H9 (cell line): ENCODE results near the gene PXYLP1. TPM values are rescaled to one million over a fixed set of nuclear protein-coding genes. Genes with fewer than 3 reads are reported as not detected.

Experiments
- DNase-seq: peaks from one replicate; pipeline ENCODE4 v3.0.0-alpha.2; 2017
- H2AFZ ChIP-seq: one replicate; pipeline ENCODE4 v1.6.1; 2013; ENCODE audit warnings: mild to moderate bottlenecking, low read length, control low read depth, moderate library complexity
- H2AK5ac ChIP-seq: 2 replicates; pipeline ENCODE4 v1.6.1; 2013; ENCODE audit warnings: low read length, control low read depth, mixed read lengths; ENCODE audit not compliant: insufficient read length
- H2BK120ac ChIP-seq: one replicate; pipeline ENCODE4 v1.6.1; 2013; ENCODE audit warnings: low read depth, mild to moderate bottlenecking, low read length, control low read depth, inconsistent platforms; ENCODE audit not compliant: poor library complexity, severe bottlenecking
- H2BK12ac ChIP-seq: 2 replicates; pipeline ENCODE4 v1.6.1; 2013; ENCODE audit warnings: low read length, control low read depth, mixed read lengths, low read depth; ENCODE audit not compliant: insufficient read length
- H2BK15ac ChIP-seq: 2 replicates; pipeline ENCODE4 v1.6.1; 2013; ENCODE audit warnings: low read depth, low read length, control low read depth
- H2BK20ac ChIP-seq: one replicate; pipeline ENCODE4 v1.6.1; 2013; ENCODE audit warnings: low read depth, mild to moderate bottlenecking, low read length, control low read depth, inconsistent platforms; ENCODE audit not compliant: poor library complexity, severe bottlenecking
- H2BK5ac ChIP-seq: 2 replicates; pipeline ENCODE4 v1.6.1; 2013; ENCODE audit warnings: low read length, control low read depth, mixed read lengths; ENCODE audit not compliant: insufficient read length
- H3K14ac ChIP-seq: 2 replicates; pipeline ENCODE4 v1.6.1; 2013; ENCODE audit warnings: low read length, control low read depth; ENCODE audit not compliant: insufficient read depth
- H3K18ac ChIP-seq: 2 replicates; pipeline ENCODE4 v1.6.1; 2013; ENCODE audit warnings: low read depth, mild to moderate bottlenecking, mixed read lengths, low read length, control low read depth; ENCODE audit not compliant: insufficient read length
- H3K23ac ChIP-seq: 2 replicates; pipeline ENCODE4 v1.6.1; 2013; ENCODE audit warnings: low read length, control low read depth, mixed read lengths, low read depth; ENCODE audit not compliant: insufficient read length
- H3K23me2 ChIP-seq: 2 replicates; pipeline ENCODE4 v1.6.1; 2013; ENCODE audit warnings: low read depth, mild to moderate bottlenecking, mixed read lengths, low read length, control low read depth; ENCODE audit not compliant: insufficient read length, poor library complexity, severe bottlenecking
- H3K27ac ChIP-seq: 2 replicates; pipeline ENCODE4 v1.5.1; 2013; ENCODE audit warnings: low read length, control low read depth, mixed read lengths, low read depth; ENCODE audit not compliant: insufficient read length
- H3K27me3 ChIP-seq: 2 replicates; pipeline ENCODE4 v1.6.1; 2013; ENCODE audit warnings: low read length, control low read depth, inconsistent platforms; ENCODE audit not compliant: insufficient read depth
- H3K4ac ChIP-seq: 2 replicates; pipeline ENCODE4 v1.6.1; 2013; ENCODE audit warnings: low read depth, mild to moderate bottlenecking, control low read depth, inconsistent platforms, low read length, moderate library complexity
- H3K4me1 ChIP-seq: 2 replicates; pipeline ENCODE4 v1.6.1; 2013; ENCODE audit warnings: low read length, control low read depth, inconsistent platforms; ENCODE audit not compliant: insufficient read depth
- H3K4me2 ChIP-seq: 2 replicates; pipeline ENCODE4 v1.6.1; 2013; ENCODE audit warnings: low read length, control low read depth, mixed read lengths; ENCODE audit not compliant: insufficient read length, insufficient read depth
- H3K56ac ChIP-seq: 2 replicates; pipeline ENCODE4 v1.6.1; 2013; ENCODE audit warnings: low read depth, mild to moderate bottlenecking, mixed read lengths, low read length, control low read depth; ENCODE audit not compliant: insufficient read length
- H3K79me1 ChIP-seq: 2 replicates; pipeline ENCODE4 v1.6.1; 2013; ENCODE audit warnings: low read depth, mild to moderate bottlenecking, moderate library complexity, low read length, control low read depth, inconsistent platforms; ENCODE audit not compliant: insufficient read depth, poor library complexity, severe bottlenecking
- H3K79me2 ChIP-seq: 2 replicates; pipeline ENCODE4 v1.6.1; 2013; ENCODE audit warnings: low read length, control low read depth, inconsistent platforms; ENCODE audit not compliant: insufficient read depth
- H3K9ac ChIP-seq: 2 replicates; pipeline ENCODE4 v1.6.1; 2013; ENCODE audit warnings: low read length, control low read depth, mixed read lengths; ENCODE audit not compliant: insufficient read length; ENCODE audit errors: extremely low read depth
- H3K9me3 ChIP-seq: one replicate; pipeline ENCODE4 v1.6.1; 2013; ENCODE audit warnings: low read depth, low read length, inconsistent platforms; ENCODE audit not compliant: control insufficient read depth
- H3T11ph ChIP-seq: one replicate; pipeline ENCODE4 v1.6.1; 2013; ENCODE audit warnings: mild to moderate bottlenecking, low read length, control low read depth, inconsistent platforms
- H4K20me1 ChIP-seq: one replicate; pipeline ENCODE4 v1.6.1; 2013; ENCODE audit not compliant: control insufficient read depth, insufficient read length, insufficient read depth
- H4K5ac ChIP-seq: 2 replicates; pipeline ENCODE4 v1.6.1; 2013; ENCODE audit warnings: low read depth, mild to moderate bottlenecking, mixed read lengths, low read length, control low read depth; ENCODE audit not compliant: insufficient read length
- H4K8ac ChIP-seq: replicated peaks from 2 replicates; pipeline ENCODE4 v1.6.1; 2013; ENCODE audit warnings: low read length, control low read depth, mixed read lengths, low read depth; ENCODE audit not compliant: insufficient read length
- H4K91ac ChIP-seq: 2 replicates; pipeline ENCODE4 v1.6.1; 2013; ENCODE audit warnings: low read depth, mild to moderate bottlenecking, moderate library complexity, mixed read lengths, low read length, control low read depth; ENCODE audit not compliant: insufficient read length
- H3K27ac Mint-ChIP-seq, 3 experiments: 2 replicates in 2 of 3; 3 replicates in 1 of 3; pipeline ENCODE4 v1.8.0; 2020 to 2021; ENCODE audit warnings: mixed read lengths in 3 of 3, mild to moderate bottlenecking in 1 of 3, moderate library complexity in 1 of 3
- H3K27me3 Mint-ChIP-seq: 2 replicates; pipeline ENCODE4 v1.8.0; 2021; ENCODE audit warnings: low read depth, mild to moderate bottlenecking, moderate library complexity, mixed read lengths
- H3K36me3 Mint-ChIP-seq, 3 experiments: 2 replicates in 2 of 3; 3 replicates in 1 of 3; pipeline ENCODE4 v1.8.0; 2020 to 2021; ENCODE audit warnings: low read depth in 3 of 3, mixed read lengths in 3 of 3; ENCODE audit not compliant: insufficient read depth in 1 of 3
- H3K4me1 Mint-ChIP-seq, 2 experiments: 2 replicates each; pipeline ENCODE4 v1.8.0; 2020; ENCODE audit warnings: mixed read lengths in 2 of 2
- H3K4me3 Mint-ChIP-seq, 2 experiments: 2 replicates in 1 of 2; 3 replicates in 1 of 2; pipeline ENCODE4 v1.8.0; 2020 to 2021; ENCODE audit warnings: mild to moderate bottlenecking in 2 of 2, mixed read lengths in 2 of 2, moderate library complexity in 1 of 2
- H3K9me3 Mint-ChIP-seq, 2 experiments: 2 replicates in 1 of 2; 3 replicates in 1 of 2; pipeline ENCODE4 v1.8.0; 2020; ENCODE audit warnings: mild to moderate bottlenecking in 2 of 2, mixed read lengths in 2 of 2, moderate library complexity in 1 of 2
- CTCF ChIP-seq: fragments of 200-600 bp; sonication (generic); conservative IDR thresholded peaks from 3 replicates; pipeline ENCODE4 v1.8.0; 2021; ENCODE audit warnings: antibody characterized with exemption, mild to moderate bottlenecking
- WGBS: extraction: QIAGEN DNeasy Blood & Tissue Kit; methylation state at CpG from one replicate; pipeline ENCODE4 v1.1.7; 2013; ENCODE audit warnings: missing lambda C conversion rate, low lambda C conversion rate, mixed read lengths; ENCODE audit not compliant: insufficient read length; ENCODE audit errors: extremely low coverage; 5-methylcytosine and 5-hydroxymethylcytosine counted together
- total RNA-seq: library from RNA; stranded (reverse); gene quantifications from 2 replicates; pipeline ENCODE4 v1.2.1, GENCODE V29; 2021

PXYLP1 gene
- total RNA-seq, 1 experiment from 2014 or later = 17.9 TPM

GRCh38 chr3:141237701-141238521 lies 6.3 kb downstream of the PXYLP1 start:
- TF ChIP-seq CTCF = no peak
- Histone ChIP-seq H3K4me2 (no peak overlapping the region), H2BK15ac (no peak overlapping the region), H3K79me2 (no peaks in the 10 kb centered on the region), H3K9ac (no peak overlapping the region), H2BK20ac (no peak overlapping the region), H3K56ac (no peak overlapping the region), H3K23me2 (peaks cover under 1% of the 10 kb centered on the region), H3K27ac (no peak overlapping the region), H4K20me1 (no peaks in the 10 kb centered on the region), H2BK120ac (no peak overlapping the region), H3K9me3 (no peaks in the 10 kb centered on the region), H3K79me1 (no peaks in the 10 kb centered on the region), H3K14ac (no peak overlapping the region; the same call in 1 of the 2 replicates), H3T11ph (no peak overlapping the region), H2BK12ac (no peak overlapping the region), H3K23ac (no peak overlapping the region), H4K91ac (no peak overlapping the region), H3K4ac (no peak overlapping the region), H3K27me3 (no peaks in the 10 kb centered on the region), H2AK5ac (no peak overlapping the region), H2BK5ac (no peak overlapping the region), H4K5ac (no peak overlapping the region), H2AFZ (no peak overlapping the region), H3K4me1 (peaks cover 6% of the 10 kb centered on the region; the same call in 1 of the 2 replicates), H3K18ac (no peak overlapping the region), H4K8ac (no peak overlapping the region)
- H3K4me1 Mint-ChIP-seq = peaks cover 50 to 53% of the 10 kb centered on the region in 2 experiments
- no peak overlapping the region for H3K27ac Mint-ChIP-seq
- no peaks in the 10 kb centered on the region; a peak in 1 of 5 replicates for H3K9me3 Mint-ChIP-seq
- H3K4me3 Mint-ChIP-seq = no peak overlapping the region
- no peak for DNase-seq
- peaks cover 9% of the 10 kb centered on the region for H3K27me3 Mint-ChIP-seq
- H3K36me3 Mint-ChIP-seq = peaks cover 3 to 27% (median 24%) of the 10 kb centered on the region in 3 experiments; a peak in 6 of 7 replicates
- no CpG with 5 or more reads among the region's 14 CpGs for WGBS
